A549 (cell line): ENCODE measurements around the gene WASF2. TPM values are rescaled to one million over a fixed set of nuclear protein-coding genes. Genes with fewer than 3 reads are reported as not detected.

Source experiments
- ATAC-seq, 2 experiments: fragments of 200-7000 bp in 1 of 2; fragments of >200 bp in 1 of 2; cut with Nextera tagmentation in 1 of 2; cut with Tn5 transposase in 1 of 2; 3 replicates each; pipeline versions ENCODE4 v1.8.0 to v1.9.1; 2018 to 2020; ENCODE audit warnings: mild to moderate bottlenecking in 1 of 2, moderate library complexity in 1 of 2
- CTCF ChIA-PET: fragments of 300-600 bp; sonication (Branson Sonifier 250); formaldehyde crosslinking; extraction: SDS; loops from one replicate; lab custom pipeline; 2021; ENCODE audit warnings: antibody characterized with exemption, inconsistent platforms; lab: Yijun Ruan, JAX
- POLR2A ChIA-PET: fragments of 350-600 bp; formaldehyde crosslinking; extraction: SDS; loops from one replicate; lab custom pipeline; 2021; ENCODE audit warnings: antibody characterized with exemption, inconsistent platforms; lab: Yijun Ruan, JAX
- DNase-seq, 2 experiments: peaks; one replicate each; pipeline versions ENCODE4 v3.0.0 to v3.0.0-alpha.2; 2011 to 2016; ENCODE audit warnings: low read depth in 1 of 2, low spot score in 1 of 2
- FAIRE-seq: peaks from 2 replicates; lab custom pipeline; 2011; peaks lifted over from hg19 to GRCh38; lab: Jason Lieb, UNC
- H3K27ac ChIP-seq, 2 experiments: fragments of >200 bp; sonication (Bioruptor Twin); formaldehyde crosslinking; 3 replicates each; pipeline ENCODE4 v1.5.1; 2016 to 2017
- H3K4me1 ChIP-seq: fragments of >200 bp; sonication (Bioruptor Twin); formaldehyde crosslinking; 3 replicates; pipeline ENCODE4 v1.6.1; 2016
- H3K4me2 ChIP-seq: fragments of >200 bp; sonication (Bioruptor Twin); formaldehyde crosslinking; 3 replicates; pipeline ENCODE4 v1.6.1; 2016
- H3K4me3 ChIP-seq: fragments of >200 bp; sonication (Bioruptor Twin); formaldehyde crosslinking; 3 replicates; pipeline ENCODE4 v1.5.1; 2016
- H3K9me3 ChIP-seq: fragments of >200 bp; sonication (Bioruptor Twin); formaldehyde crosslinking; 3 replicates; pipeline ENCODE4 v1.6.1; 2016
- BHLHE40 ChIP-seq: IDR thresholded peaks from 2 replicates; pipeline ENCODE4 v1.6.1; 2012; ENCODE audit warnings: low read depth, low read length, inconsistent platforms
- CEBPB ChIP-seq, 2 experiments: fragments of >200 bp in 1 of 2; sonication (Bioruptor Twin) in 1 of 2; formaldehyde crosslinking in 1 of 2; IDR thresholded peaks; 2 replicates each; pipeline ENCODE4 v1.6.1; 2012 to 2016
- CTCF ChIP-seq: fragments of >200 bp; sonication (Bioruptor Twin); formaldehyde crosslinking; IDR thresholded peaks from 3 replicates; pipeline ENCODE4 v1.5.1; 2016
- E2F6 ChIP-seq: IDR thresholded peaks from 2 replicates; pipeline ENCODE4 v1.6.1; 2012; ENCODE audit warnings: low read depth, borderline replicate concordance
- EHF ChIP-seq: fragments of 250-450 bp; sonication (Bioruptor Pico); IDR thresholded peaks from 2 replicates; pipeline ENCODE4 v1.5.0; 2020; ENCODE audit warnings: mild to moderate bottlenecking
- FOSB ChIP-seq: fragments of 250-450 bp; sonication (Bioruptor Pico); IDR thresholded peaks from 2 replicates; pipeline ENCODE4 v1.5.0; 2020; ENCODE audit warnings: mild to moderate bottlenecking, moderate library complexity
- HDAC2 ChIP-seq: fragments of 200-600 bp; sonication (generic); IDR thresholded peaks from 2 replicates; pipeline ENCODE4 v1.6.1; 2016
- HES2 ChIP-seq: fragments of >200 bp; sonication (Bioruptor Twin); formaldehyde crosslinking; IDR thresholded peaks from 2 replicates; pipeline ENCODE4 v1.6.1; 2016
- HOXB5 ChIP-seq: fragments of 250-450 bp; sonication (Bioruptor Pico); IDR thresholded peaks from 2 replicates; pipeline ENCODE4 v1.5.0; 2020; ENCODE audit warnings: mild to moderate bottlenecking, moderate library complexity
- JUN ChIP-seq, 2 experiments: fragments of >200 bp; sonication (Bioruptor Twin); formaldehyde crosslinking; IDR thresholded peaks; 2 replicates in 1 of 2; 3 replicates in 1 of 2; pipeline ENCODE4 v1.6.1; 2016 to 2017
- KDM1A ChIP-seq: fragments of 200-600 bp; sonication (generic); IDR thresholded peaks from 2 replicates; pipeline ENCODE4 v1.6.1; 2016; ENCODE audit warnings: low read depth, mild to moderate bottlenecking
- KDM5A ChIP-seq: fragments of 200-600 bp; sonication (generic); IDR thresholded peaks from 2 replicates; pipeline ENCODE4 v1.6.1; 2016; ENCODE audit warnings: antibody characterized with exemption, mild to moderate bottlenecking
- MAX ChIP-seq: IDR thresholded peaks from 2 replicates; pipeline ENCODE4 v1.6.1; 2012
- MAZ ChIP-seq: fragments of 150-350 bp; IDR thresholded peaks from 2 replicates; pipeline ENCODE4 v1.6.1; 2014; ENCODE audit warnings: antibody characterized with exemption, low read depth, low read length, borderline replicate concordance
- MYC ChIP-seq: IDR thresholded peaks from 2 replicates; pipeline ENCODE4 v1.6.1; 2012; ENCODE audit warnings: mild to moderate bottlenecking, inconsistent platforms, low read length, improper control_type of control experiment, borderline replicate concordance
- NFE2L2 ChIP-seq: fragments of 150-350 bp; conservative IDR thresholded peaks from 2 replicates; pipeline ENCODE4 v1.6.1; 2014; ENCODE audit warnings: low read length
- PBX3 ChIP-seq: IDR thresholded peaks from 2 replicates; pipeline ENCODE4 v1.6.1; 2012
- PHF8 ChIP-seq: fragments of 200-600 bp; sonication (generic); IDR thresholded peaks from 2 replicates; pipeline ENCODE4 v1.6.1; 2016; ENCODE audit warnings: low read depth, mild to moderate bottlenecking, antibody characterized with exemption, moderate library complexity, borderline replicate concordance
- RARB ChIP-seq: fragments of 250-450 bp; sonication (Bioruptor Pico); IDR thresholded peaks from 2 replicates; pipeline ENCODE4 v1.8.0; 2021; ENCODE audit warnings: mild to moderate bottlenecking, moderate library complexity
- RCOR1 ChIP-seq: fragments of 150-350 bp; IDR thresholded peaks from 2 replicates; pipeline ENCODE4 v1.6.1; 2014; ENCODE audit warnings: antibody characterized with exemption, low read length, low read depth
- REST ChIP-seq: fragments of 200-600 bp; sonication (generic); IDR thresholded peaks from 2 replicates; pipeline ENCODE4 v1.6.1; 2016; ENCODE audit warnings: antibody characterized with exemption, mild to moderate bottlenecking, moderate library complexity
- RFX5 ChIP-seq: fragments of 450-650 bp; IDR thresholded peaks from 2 replicates; pipeline ENCODE4 v1.7.1; 2014; ENCODE audit warnings: antibody characterized with exemption, mild to moderate bottlenecking, moderate library complexity
- RNF2 ChIP-seq: fragments of 200-600 bp; sonication (generic); IDR thresholded peaks from 2 replicates; pipeline ENCODE4 v1.6.1; 2016; ENCODE audit warnings: low read depth, mild to moderate bottlenecking, antibody characterized with exemption, moderate library complexity, borderline replicate concordance
- TFCP2L1 ChIP-seq: fragments of 250-450 bp; sonication (Bioruptor Pico); IDR thresholded peaks from 2 replicates; pipeline ENCODE4 v1.5.0; 2021; ENCODE audit warnings: mild to moderate bottlenecking
- TP53 ChIP-seq: fragments of 250-450 bp; sonication (Bioruptor Pico); IDR thresholded peaks from 2 replicates; pipeline ENCODE4 v1.5.0; 2021; ENCODE audit warnings: mild to moderate bottlenecking, moderate library complexity
- USF2 ChIP-seq: fragments of 450-650 bp; IDR thresholded peaks from 2 replicates; pipeline ENCODE4 v1.6.1; 2014; ENCODE audit warnings: antibody characterized with exemption
- ZC3H11A ChIP-seq: fragments of 450-650 bp; IDR thresholded peaks from 2 replicates; pipeline ENCODE4 v1.6.1; 2014; ENCODE audit warnings: antibody characterized with exemption, mild to moderate bottlenecking
- ZNF302 ChIP-seq: fragments of 250-450 bp; sonication (Bioruptor Pico); IDR thresholded peaks from 2 replicates; pipeline ENCODE4 v1.9.0; 2021; ENCODE audit warnings: inconsistent platforms, mild to moderate bottlenecking, moderate library complexity
- WGBS: methylation state at CpG from one replicate; pipeline ENCODE4 v1.1.6; 2017; ENCODE audit errors: missing lambda C conversion rate; 5-methylcytosine and 5-hydroxymethylcytosine counted together
- polyA plus RNA-seq, 4 experiments: library from polyadenylated mRNA; depleted of rRNA in 3 of 4; stranded (reverse); fragments of >200 nt; fragmentation: RNase III in 1 of 4; extraction: RNeasy Plus Mini Kit Qiagen cat#74134 plus additional on column Dnase treatment in 1 of 4; gene quantifications; 2 replicates in 3 of 4; 3 replicates in 1 of 4; pipeline ENCODE4 v1.2.3, GENCODE V29; 2011 to 2017

Gene WASF2
- polyA plus RNA-seq, 2 of the 4 experiments (the other 2 are of a cell fraction) = 22.7 to 44.9 TPM

GRCh38 chr1:27361553-27361952 lies 128.4 kb downstream of the WASF2 start:
- 79% methylated on average over 7 of the region's 8 CpGs for WGBS
- ChIA-PET POLR2A (no interaction called here), CTCF (interaction anchor here (1.2 to 2.6 kb wide), 6 partner anchors 10 to 244 kb away, joined by 3 to 9 read pairs (median 4); no protein-coding TSS in a partner anchor)

GRCh38 chr1:27361044-27361402 lies 128.9 kb downstream of the WASF2 start:
- Histone ChIP-seq H3K4me2 (no peak overlapping the region), H3K4me3 (no peak overlapping the region), H3K27ac (no peak overlapping the region), H3K4me1 (peaks cover 7% of the 10 kb centered on the region), H3K9me3 (no peaks in the 10 kb centered on the region)
- 98% methylated on average over 21 of the region's 21 CpGs for WGBS
- DNase-seq = no peak
- no peak for ATAC-seq
- no peak for FAIRE-seq
- ChIA-PET CTCF (interaction anchor here (0.7 to 2.6 kb wide), 5 partner anchors 10 to 245 kb away, joined by 3 to 9 read pairs (median 3); no protein-coding TSS in a partner anchor), POLR2A (no interaction called here)
- TF ChIP-seq JUN (IDR thresholded peaks at IDR 0.05) (no peak), E2F6 (no peak), MYC (no peak), RNF2 (no peak), FOSB (CRISPR knock-in tag) (no peak), TP53 (CRISPR knock-in tag) (no peak), NFE2L2 (no peak), HES2 (no peak), KDM1A (no peak), MAX (no peak), CEBPB (IDR thresholded peaks at IDR 0.05) (no peak), PBX3 (no peak), ZC3H11A (no peak), USF2 (no peak), RCOR1 (no peak)

More at GRCh38 chr1:27361553-27361952, 128.4 kb downstream of the WASF2 start:
- Histone ChIP-seq H3K4me3 (no peak overlapping the region), H3K4me2 (no peak overlapping the region), H3K27ac (no peak overlapping the region), H3K9me3 (no peaks in the 10 kb centered on the region), H3K4me1 (peaks cover 7% of the 10 kb centered on the region)
- no peak for DNase-seq
- TF ChIP-seq RFX5 = no peak
- TF ChIP-seq HOXB5 = no peak
- no peak for TF ChIP-seq CTCF
- TF ChIP-seq TFCP2L1 (CRISPR knock-in tag) = no peak
- no peak for TF ChIP-seq ZC3H11A
- no peak for TF ChIP-seq PHF8
- TF ChIP-seq MAZ = no peak
- no peak for TF ChIP-seq ZNF302
- no peak for TF ChIP-seq RCOR1
- no peak for TF ChIP-seq NFE2L2
- no peak for TF ChIP-seq BHLHE40
- no peak for TF ChIP-seq RARB (CRISPR knock-in tag)
- no peak for TF ChIP-seq KDM5A
- no peak for TF ChIP-seq HDAC2
- no peak for TF ChIP-seq REST
- no peak for TF ChIP-seq EHF
- no peak for FAIRE-seq
- no peak for ATAC-seq
